OCI-LY7 (cell line): Measurements from ENCODE around the gene CCDC47. TPM values are rescaled to one million over a fixed set of nuclear protein-coding genes. Genes with fewer than 3 reads are reported as not detected.
A peak's percentile ranks its signal among the peaks of the same experiment; 100 is the strongest.

Source experiments
- BruUV-seq: library from RNA; stranded (reverse); fragments of 400-500 nt; replicated peaks from 2 replicates; lab custom pipeline; 2021; lab: Mats Ljungman, UMichigan
- CTCF ChIA-PET: fragments of 300-600 bp; sonication (Branson Sonifier 250); formaldehyde crosslinking; loops from one replicate; lab custom pipeline; 2022; ENCODE audit warnings: antibody characterized with exemption; ENCODE audit not compliant: unreplicated experiment; lab: Charles Lee
- POLR2A ChIA-PET: fragments of 300-600 bp; sonication (Branson Sonifier 250); formaldehyde crosslinking; loops from one replicate; lab custom pipeline; 2022; ENCODE audit warnings: antibody characterized with exemption; lab: Charles Lee
- DNase-seq: peaks from one replicate; pipeline ENCODE4 v3.0.0-alpha.2; 2015; ENCODE audit warnings: low spot score
- H2AFZ ChIP-seq: fragments of 200-600 bp; sonication (generic), shearing (Covaris generic); 2 replicates; pipeline ENCODE4 v1.6.1; 2014; ENCODE audit warnings: mild to moderate bottlenecking, antibody characterized with exemption, low read length, moderate library complexity
- H3K27ac ChIP-seq: fragments of 200-600 bp; sonication (generic); 2 replicates; pipeline ENCODE4 v1.5.1; 2014; ENCODE audit warnings: mixed run types, low read depth, mild to moderate bottlenecking, moderate library complexity, low read length, inconsistent platforms; ENCODE audit not compliant: poor library complexity, severe bottlenecking
- H3K36me3 ChIP-seq: fragments of 200-600 bp; sonication (generic); 2 replicates; pipeline ENCODE4 v1.6.1; 2014; ENCODE audit warnings: mild to moderate bottlenecking, antibody characterized with exemption, low read length, moderate library complexity, mixed read lengths; ENCODE audit not compliant: insufficient read depth
- H3K4me1 ChIP-seq: fragments of 200-600 bp; sonication (generic); 2 replicates; pipeline ENCODE4 v1.5.1; 2014; ENCODE audit warnings: mild to moderate bottlenecking, low read length; ENCODE audit not compliant: insufficient read depth, poor library complexity, severe bottlenecking
- H3K4me2 ChIP-seq: fragments of 200-600 bp; sonication (generic); 2 replicates; pipeline ENCODE4 v1.6.1; 2014; ENCODE audit warnings: mild to moderate bottlenecking, low read length
- H3K4me3 ChIP-seq: fragments of 200-600 bp; sonication (generic); 2 replicates; pipeline ENCODE4 v1.5.1; 2014; ENCODE audit warnings: mild to moderate bottlenecking, low read depth, low read length; ENCODE audit not compliant: poor library complexity, severe bottlenecking
- H3K79me2 ChIP-seq: fragments of 200-600 bp; sonication (generic); 2 replicates; pipeline ENCODE4 v1.6.1; 2016; ENCODE audit warnings: low read depth, mild to moderate bottlenecking, low read length, moderate library complexity, mixed read lengths; ENCODE audit not compliant: insufficient read depth
- H3K9me2 ChIP-seq: fragments of 200-600 bp; sonication (generic); 2 replicates; pipeline ENCODE4 v1.6.1; 2016; ENCODE audit warnings: mild to moderate bottlenecking, low read length, mixed read lengths; ENCODE audit not compliant: insufficient read depth
- H3K9me3 ChIP-seq: fragments of 200-600 bp; sonication (generic); 2 replicates; pipeline ENCODE4 v1.6.1; 2014; ENCODE audit warnings: mild to moderate bottlenecking, mixed run types, low read length, mixed read lengths
- H4K20me1 ChIP-seq: fragments of 200-600 bp; sonication (generic); 2 replicates; pipeline ENCODE4 v1.6.1; 2014; ENCODE audit warnings: mild to moderate bottlenecking, antibody characterized with exemption, low read length, moderate library complexity, mixed read lengths; ENCODE audit not compliant: insufficient read depth
- EZH2phosphoT487 ChIP-seq: fragments of 200-600 bp; sonication (generic); IDR thresholded peaks from 2 replicates; pipeline ENCODE4 v1.6.1; 2018; ENCODE audit warnings: low read depth, borderline replicate concordance, mild to moderate bottlenecking, mixed run types, antibody characterized with exemption, low read length, moderate library complexity, mixed read lengths
- intact Hi-C: fragments of 100-400 bp; cut with micrococcal nuclease; formaldehyde crosslinking; loops from one replicate; pipeline ENCODE4 v1.10.0; 2022; ENCODE audit not compliant: unreplicated experiment
- total RNA-seq, 2 experiments: library from RNA; depleted of rRNA in 1 of 2; stranded (reverse); fragments of >200 nt in 1 of 2; shearing (Covaris generic) in 1 of 2; gene quantifications; 2 replicates each; pipeline ENCODE4 v1.2.3, GENCODE V29; 2014 to 2022
- TF ChIP-seq, protein P1 (sequence below): fragments of 200-600 bp; sonication (generic); conservative IDR thresholded peaks from 2 replicates; pipeline ENCODE4 v1.5.1; 2014; ENCODE audit warnings: mild to moderate bottlenecking, antibody characterized with exemption, low read length, moderate library complexity, mixed read lengths

CCDC47 gene
- total RNA-seq, 2 experiments from 2014 or later, result 27.5 to 50.3 TPM

DNA sequence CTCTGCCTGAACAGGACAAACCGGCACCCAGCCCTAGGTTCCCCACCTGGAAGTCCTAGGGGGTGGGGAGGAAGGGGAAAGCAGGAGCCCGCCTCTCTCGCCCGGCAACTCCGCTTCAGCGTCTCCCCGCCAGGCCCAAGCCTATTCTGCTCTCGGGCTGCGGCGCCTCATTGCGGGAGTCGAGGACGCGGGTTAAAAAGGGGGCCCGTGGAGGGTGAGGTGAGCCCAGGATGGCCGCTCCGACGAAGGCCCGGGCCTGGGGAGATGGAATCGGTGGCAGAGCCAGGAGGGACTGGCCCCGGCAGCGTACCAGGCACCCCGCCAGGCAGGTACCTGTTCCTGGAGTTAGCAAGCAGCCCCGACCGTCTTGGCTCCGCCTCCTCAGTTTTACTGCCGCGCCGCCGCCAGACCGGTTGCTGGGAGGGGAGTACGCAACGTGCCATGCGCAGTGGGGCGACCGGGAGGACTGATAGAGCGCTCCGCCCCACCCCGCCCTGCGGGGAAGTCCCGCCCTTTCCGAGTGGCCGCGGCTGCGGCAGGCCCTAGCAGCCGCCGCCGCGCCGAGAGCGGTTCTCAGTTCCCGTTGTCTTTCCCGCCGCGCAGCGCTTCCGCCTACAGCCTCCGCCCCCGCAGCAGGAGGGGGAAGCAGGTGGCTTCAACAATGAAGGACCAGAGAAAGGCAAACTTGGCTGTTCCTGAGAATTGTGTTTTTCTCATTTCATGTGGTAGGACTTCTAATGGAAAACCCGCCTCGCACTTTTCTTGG is 31.8 kb downstream of the CCDC47 start, which contains the start of gene STRADA:
TSS of gene STRADA (minus strand) at position 392 of the 766 bp plus-strand sequence. CDS start 13,430 bp downstream, outside the sequence.
- Histone ChIP-seq H3K27ac (peak within 1 kb of the TSS; percentile 98), H3K36me3 (peaks cover 28% of the 10 kb centered on the region), H3K79me2 (peaks cover 28% of the 10 kb centered on the region), H3K4me3 (peak within 1 kb of the TSS; percentile 98), H3K9me3 (no peaks in the 10 kb centered on the region), H3K4me2 (peak within 1 kb of the TSS; percentile 98), H3K9me2 (no peaks in the 10 kb centered on the region), H4K20me1 (0 out of 2 replicates have a peak, but pooled peaks cover 6% of the 10 kb centered on the region), H3K4me1 (peaks cover 61% of the 10 kb centered on the region), H2AFZ (peak within 1 kb of the TSS; percentile 70)
- no TSS peak for BruUV-seq
- ChIA-PET POLR2A (interaction anchor here (0.7 to 1.7 kb wide), 20 partner anchors 9 to 474 kb away, joined by 3 to 11 read pairs (median 4); partner anchors contain the start of genes CCDC47, DDX42 and MAP3K3), CTCF (no interaction called here)
- no peak for TF ChIP-seq EZH2phosphoT487
- TF ChIP-seq, protein P1, sequence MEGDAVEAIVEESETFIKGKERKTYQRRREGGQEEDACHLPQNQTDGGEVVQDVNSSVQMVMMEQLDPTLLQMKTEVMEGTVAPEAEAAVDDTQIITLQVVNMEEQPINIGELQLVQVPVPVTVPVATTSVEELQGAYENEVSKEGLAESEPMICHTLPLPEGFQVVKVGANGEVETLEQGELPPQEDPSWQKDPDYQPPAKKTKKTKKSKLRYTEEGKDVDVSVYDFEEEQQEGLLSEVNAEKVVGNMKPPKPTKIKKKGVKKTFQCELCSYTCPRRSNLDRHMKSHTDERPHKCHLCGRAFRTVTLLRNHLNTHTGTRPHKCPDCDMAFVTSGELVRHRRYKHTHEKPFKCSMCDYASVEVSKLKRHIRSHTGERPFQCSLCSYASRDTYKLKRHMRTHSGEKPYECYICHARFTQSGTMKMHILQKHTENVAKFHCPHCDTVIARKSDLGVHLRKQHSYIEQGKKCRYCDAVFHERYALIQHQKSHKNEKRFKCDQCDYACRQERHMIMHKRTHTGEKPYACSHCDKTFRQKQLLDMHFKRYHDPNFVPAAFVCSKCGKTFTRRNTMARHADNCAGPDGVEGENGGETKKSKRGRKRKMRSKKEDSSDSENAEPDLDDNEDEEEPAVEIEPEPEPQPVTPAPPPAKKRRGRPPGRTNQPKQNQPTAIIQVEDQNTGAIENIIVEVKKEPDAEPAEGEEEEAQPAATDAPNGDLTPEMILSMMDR, result no peak
- intact Hi-C loops, result loop anchor here (1.0 to 10.0 kb wide), 7 partner anchors 32 to 403 kb away; partner anchors contain the start of genes CCDC47, FTSJ3, MAP3K3 and PSMC5
- peak; percentile 99 for DNase-seq

DNA sequence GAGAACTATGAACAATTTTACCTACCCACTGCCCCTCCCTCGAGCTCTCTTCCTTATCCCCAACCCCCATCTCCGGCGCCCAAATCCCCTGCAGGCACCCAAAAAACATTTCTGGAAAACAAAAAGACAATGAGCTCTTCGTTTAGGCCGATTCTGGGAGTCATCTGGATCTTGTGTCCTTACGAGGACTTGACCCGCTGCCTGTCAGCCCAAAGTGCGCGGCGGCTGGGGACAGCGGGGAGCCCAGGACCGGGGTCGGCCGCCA is 32.3 kb downstream of the CCDC47 start:
- Histone ChIP-seq H3K9me2 (no peaks in the 10 kb centered on the region), H3K9me3 (no peaks in the 10 kb centered on the region), H3K79me2 (peaks cover 28% of the 10 kb centered on the region), H3K4me2 (peak overlapping the region; percentile 98), H3K4me3 (peak overlapping the region; percentile 98), H3K4me1 (peaks cover 57% of the 10 kb centered on the region), H3K36me3 (peaks cover 23% of the 10 kb centered on the region), H4K20me1 (0 out of 2 replicates have a peak, but pooled peaks cover 5% of the 10 kb centered on the region), H3K27ac (peak overlapping the region; percentile 98), H2AFZ (peak overlapping the region; percentile 70)
- CTCF ChIA-PET, result no interaction called here
- TF ChIP-seq, protein P1, result no peak
- TF ChIP-seq EZH2phosphoT487, result no peak
- POLR2A ChIA-PET, result interaction anchor here (0.7 to 1.7 kb wide), 3 partner anchors 10 to 35 kb away, joined by 3 to 8 read pairs (median 5); no protein-coding TSS in a partner anchor
- no TSS peak for BruUV-seq
- intact Hi-C loops, result loop anchor here (1.0 to 10.0 kb wide), 7 partner anchors 32 to 404 kb away; partner anchors contain the start of genes CCDC47, FTSJ3, MAP3K3 and PSMC5
- DNase-seq, result no peak
